ENCODE data around the gene ZNF581.

DNA sequence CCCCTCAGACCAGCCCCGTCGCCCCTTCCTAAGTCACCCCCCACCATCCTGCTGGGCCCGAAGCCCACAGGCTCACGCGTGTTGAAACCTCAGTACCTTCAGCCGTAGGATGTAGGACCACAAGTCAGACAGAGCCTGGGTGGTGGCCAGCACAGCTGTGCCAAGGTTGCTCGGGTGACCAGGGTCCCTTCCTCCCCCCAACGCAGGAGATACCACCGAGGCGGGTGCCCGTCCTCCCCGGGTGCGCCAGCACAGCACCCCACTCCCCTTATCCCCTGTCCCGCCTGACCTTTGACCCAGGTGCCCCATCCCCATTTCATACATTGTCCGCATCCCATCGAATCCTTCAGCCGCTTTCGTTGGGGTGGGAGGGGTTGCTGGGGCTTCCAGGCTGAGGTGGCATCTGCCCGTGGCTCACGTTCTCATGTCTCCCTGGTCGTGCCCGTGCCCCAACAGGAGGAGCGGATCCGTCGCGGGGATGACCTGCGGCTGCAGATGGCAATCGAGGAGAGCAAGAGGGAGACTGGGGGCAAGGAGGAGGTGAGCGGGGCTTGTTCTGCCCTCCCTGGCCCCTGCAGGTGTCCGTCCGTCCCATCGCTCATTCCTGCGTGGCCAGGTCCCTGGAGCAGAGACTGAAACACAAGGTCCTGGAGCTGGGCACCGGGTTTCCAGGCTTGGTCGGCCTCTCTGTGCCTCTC, 46.1 kb downstream of the ZNF581 start:
- TF ChIP-seq, protein P1, sequence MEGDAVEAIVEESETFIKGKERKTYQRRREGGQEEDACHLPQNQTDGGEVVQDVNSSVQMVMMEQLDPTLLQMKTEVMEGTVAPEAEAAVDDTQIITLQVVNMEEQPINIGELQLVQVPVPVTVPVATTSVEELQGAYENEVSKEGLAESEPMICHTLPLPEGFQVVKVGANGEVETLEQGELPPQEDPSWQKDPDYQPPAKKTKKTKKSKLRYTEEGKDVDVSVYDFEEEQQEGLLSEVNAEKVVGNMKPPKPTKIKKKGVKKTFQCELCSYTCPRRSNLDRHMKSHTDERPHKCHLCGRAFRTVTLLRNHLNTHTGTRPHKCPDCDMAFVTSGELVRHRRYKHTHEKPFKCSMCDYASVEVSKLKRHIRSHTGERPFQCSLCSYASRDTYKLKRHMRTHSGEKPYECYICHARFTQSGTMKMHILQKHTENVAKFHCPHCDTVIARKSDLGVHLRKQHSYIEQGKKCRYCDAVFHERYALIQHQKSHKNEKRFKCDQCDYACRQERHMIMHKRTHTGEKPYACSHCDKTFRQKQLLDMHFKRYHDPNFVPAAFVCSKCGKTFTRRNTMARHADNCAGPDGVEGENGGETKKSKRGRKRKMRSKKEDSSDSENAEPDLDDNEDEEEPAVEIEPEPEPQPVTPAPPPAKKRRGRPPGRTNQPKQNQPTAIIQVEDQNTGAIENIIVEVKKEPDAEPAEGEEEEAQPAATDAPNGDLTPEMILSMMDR (IDR thresholded peaks at IDR 0.05 in 4 of 5, conservative IDR thresholded peaks at IDR 0.05 in 1 of 5) = no peak
- TF ChIP-seq POLR2A (IDR thresholded peaks at IDR 0.05) = no peak

Data from gastrocnemius medialis (tissue), 4 donors.